ENCODE data around the gene GLT8D1. TPM values are rescaled to one million over a fixed set of nuclear protein-coding genes. Genes with fewer than 3 reads are reported as not detected.
"Not testable (repeated sequence)": the region's sequence is repeated elsewhere in the genome, so short reads cannot be mapped to it uniquely, and the experiment has no call there.

The GLT8D1 gene
- polyA plus RNA-seq (2012; ENCODE audit: insufficient read depth, insufficient read length), result 56.1 TPM

DNA sequence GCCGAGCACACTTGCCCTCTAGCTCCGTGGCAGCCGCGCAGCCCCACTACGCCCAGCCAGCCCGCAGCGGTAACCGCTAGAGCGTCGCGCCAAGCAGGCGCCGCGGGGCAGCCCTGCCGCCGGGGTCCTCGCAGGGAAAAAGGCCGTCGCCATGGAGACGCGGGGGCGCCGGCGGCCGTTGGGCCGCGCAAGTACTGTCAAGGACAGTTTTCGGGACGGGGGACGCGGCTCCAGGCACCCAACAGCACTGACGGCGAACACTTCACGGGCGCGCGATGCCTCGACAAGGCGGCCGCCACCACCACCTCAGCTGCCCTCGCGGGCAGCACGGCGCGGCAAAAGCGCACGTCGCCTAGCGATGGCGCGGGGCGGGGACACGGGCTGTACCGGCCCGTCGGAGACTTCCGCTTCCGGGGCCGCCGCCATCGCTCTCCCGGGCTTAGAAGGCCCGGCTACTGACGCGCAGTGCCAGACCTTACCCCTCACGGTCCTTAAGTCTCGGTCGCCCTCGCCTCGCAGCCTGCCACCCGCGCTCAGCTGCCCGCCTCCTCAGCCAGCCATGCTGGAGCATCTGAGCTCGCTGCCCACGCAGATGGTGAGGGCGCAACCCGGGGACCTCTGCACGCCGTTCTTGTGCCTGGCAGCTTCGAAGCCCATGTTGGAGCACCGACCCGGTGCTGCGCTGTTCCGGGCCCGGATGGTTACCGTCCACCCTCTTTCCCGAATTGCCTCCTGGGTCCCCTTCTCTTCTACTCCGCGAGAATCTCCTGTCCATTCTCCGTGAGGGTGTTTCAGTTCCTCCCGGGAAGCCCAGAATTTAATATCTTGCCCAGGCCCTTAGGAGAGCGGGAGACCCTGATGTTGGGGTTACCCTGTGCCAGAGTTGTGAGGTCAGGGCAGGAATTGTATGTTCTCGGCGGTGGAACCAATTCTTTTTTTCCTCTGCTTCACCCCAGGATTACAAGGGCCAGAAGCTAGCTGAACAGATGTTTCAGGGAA, at the start of gene GLT8D1, which contains the start of gene SPCS1:
Gene GLT8D1 (minus strand): TSS at position 104 of the 999 bp plus-strand sequence. CDS start 5,331 bp downstream, outside the sequence.
Gene SPCS1 (plus strand): TSS at position 419 of the 999 bp plus-strand sequence. CDS start 141 bp downstream, at position 560.
- DNase-seq (ENCODE audit: low read depth, low spot score), result peak; percentile 75
- peak within 1 kb of the TSS; percentile 78 for H3K4me3 ChIP-seq (ENCODE audit: low read length)

DNA sequence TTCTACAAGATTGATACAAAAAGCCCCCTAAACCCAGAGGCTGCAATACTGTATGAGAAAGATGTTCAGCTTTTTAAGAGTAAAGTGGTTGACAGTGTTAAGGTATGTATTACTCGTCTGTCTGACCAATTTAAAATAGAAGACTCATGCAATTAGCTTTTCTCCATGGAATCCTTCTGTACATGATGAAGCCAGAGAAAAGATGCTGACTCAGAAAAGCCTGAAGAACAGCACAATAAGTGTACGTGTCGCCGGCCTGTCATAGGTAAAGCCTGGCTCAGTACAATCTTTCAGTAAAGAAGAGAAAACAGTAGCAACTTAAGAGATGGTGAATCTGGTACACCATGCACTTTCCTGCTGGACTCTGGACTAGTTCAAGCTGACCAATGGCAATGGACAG, 48.8 kb upstream of the GLT8D1 start:
- H3K4me3 ChIP-seq (ENCODE audit: low read length), result no peak overlapping the region
- DNase-seq (ENCODE audit: low read depth, low spot score), result no peak

GRCh38 chr3:52752045-52752660, 46.6 kb upstream of the GLT8D1 start:
- no peak overlapping the region for H3K4me3 ChIP-seq (ENCODE audit: low read length)

DNA sequence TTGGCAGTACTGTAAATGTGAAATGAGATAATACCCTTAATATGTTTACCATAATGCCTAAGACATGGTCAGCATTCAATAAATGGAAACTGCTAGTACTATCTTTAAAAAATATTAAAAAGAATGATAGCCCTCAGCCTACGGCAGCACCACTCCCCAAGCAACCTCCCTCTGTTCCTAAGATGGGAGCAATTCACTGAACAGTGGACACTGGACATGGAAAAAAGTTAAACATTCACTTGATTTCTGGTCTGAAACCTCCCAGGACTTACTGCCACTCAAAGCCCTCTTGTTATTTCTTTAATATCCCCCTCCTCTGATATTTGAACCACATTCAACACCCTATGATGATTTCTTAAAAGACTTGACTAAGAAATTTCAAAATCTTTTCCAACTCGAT, 38.1 kb upstream of the GLT8D1 start:
- DNase-seq (ENCODE audit: low read depth, low spot score), result no peak
- H3K4me3 ChIP-seq (ENCODE audit: low read length), result no peak overlapping the region

More at GRCh38 chr3:52752045-52752660, 46.6 kb upstream of the GLT8D1 start:
- DNase-seq (ENCODE audit: low read depth, low spot score), result no peak

DNA sequence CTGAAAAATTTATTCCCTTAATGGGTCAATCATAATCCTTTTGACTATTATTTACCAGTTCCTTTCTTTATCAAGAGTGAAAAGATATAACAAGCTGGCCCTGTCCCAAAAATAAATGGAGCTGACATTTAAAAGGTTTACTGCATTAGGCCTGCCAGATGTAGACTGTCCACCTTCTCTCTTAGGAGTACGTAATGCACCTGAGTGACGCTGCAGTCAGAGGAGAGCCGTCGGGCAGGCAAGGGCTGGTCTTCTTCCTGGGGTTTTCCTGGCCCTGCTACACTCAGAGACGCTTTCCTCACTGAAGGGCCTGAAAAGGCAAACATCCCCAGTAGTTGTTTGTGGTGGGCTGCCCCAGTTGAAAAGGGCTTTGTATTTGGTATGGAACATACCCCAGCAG, 37.6 kb upstream of the GLT8D1 start:
- no peak overlapping the region for H3K4me3 ChIP-seq (ENCODE audit: low read length)
- no peak for DNase-seq (ENCODE audit: low read depth, low spot score)

- H3K4me3 ChIP-seq (ENCODE audit: low read length), result no peak overlapping the region
- peak; percentile 43 for DNase-seq (ENCODE audit: low read depth, low spot score)
These were observed 36.9 kb upstream of the GLT8D1 start for GRCh38 chr3:52742418-52743041.

GRCh38 chr3:52739730-52740129, 34.1 kb upstream of the GLT8D1 start:
- no peak overlapping the region for H3K4me3 ChIP-seq (ENCODE audit: low read length)
- no peak for DNase-seq (ENCODE audit: low read depth, low spot score)

DNA sequence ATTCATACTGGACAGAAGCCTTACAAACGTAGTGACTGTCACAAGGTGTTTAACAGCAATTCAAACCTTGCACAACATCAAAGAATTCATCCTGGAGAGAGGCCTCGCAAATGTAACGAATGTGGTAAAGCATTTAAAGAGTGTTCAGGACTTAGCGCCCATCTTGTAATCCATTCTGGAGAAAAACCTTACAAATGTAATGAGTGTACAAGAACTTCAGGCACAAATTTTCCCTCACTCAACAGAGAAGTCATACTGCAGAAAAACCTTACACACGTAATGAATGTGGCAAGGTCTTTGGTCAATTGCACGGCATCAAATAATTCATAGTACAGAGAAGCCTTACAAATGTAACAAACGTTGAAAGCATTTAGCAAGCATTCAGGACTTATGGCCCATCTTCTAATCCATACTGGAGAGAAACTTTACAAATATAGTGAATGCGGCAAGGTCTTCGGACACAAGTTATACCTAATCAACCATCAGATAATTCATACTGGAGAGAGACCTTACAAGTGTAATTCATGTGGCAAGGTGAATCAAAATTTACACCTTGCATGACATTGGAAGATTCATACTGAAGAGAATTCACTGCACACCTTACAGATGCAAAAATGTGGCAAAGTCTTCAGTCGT, 27.8 kb upstream of the GLT8D1 start:
- no peak for DNase-seq (ENCODE audit: low read depth, low spot score)
- no peak overlapping the region for H3K4me3 ChIP-seq (ENCODE audit: low read length)

DNA sequence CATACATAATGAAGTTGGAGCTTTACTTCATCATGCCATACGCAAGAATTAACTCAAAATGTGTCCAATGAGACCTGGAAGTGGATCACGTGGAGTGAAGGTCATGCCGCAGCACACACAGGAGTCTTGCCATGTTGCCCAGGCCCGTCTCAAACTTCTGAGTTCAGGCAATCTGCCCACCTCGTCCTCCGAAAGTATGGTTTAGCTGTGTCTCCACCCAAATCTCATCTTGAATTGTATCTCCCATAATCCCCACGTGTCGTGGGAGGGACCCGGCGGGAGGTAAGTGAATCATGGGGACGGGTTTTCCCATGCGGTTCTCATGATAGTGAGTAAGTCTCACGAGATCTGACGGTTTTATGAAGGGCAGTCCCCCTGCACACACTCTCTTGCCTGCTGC, 26.0 kb upstream of the GLT8D1 start:
- no peak overlapping the region for H3K4me3 ChIP-seq (ENCODE audit: low read length)
- no peak for DNase-seq (ENCODE audit: low read depth, low spot score)

- no peak for DNase-seq (ENCODE audit: low read depth, low spot score)
- H3K4me3 ChIP-seq (ENCODE audit: low read length), result no peak overlapping the region
These were observed 25.1 kb upstream of the GLT8D1 start for GRCh38 chr3:52730681-52731080.

- not testable (repeated sequence) for H3K4me3 ChIP-seq (ENCODE audit: low read length)
- DNase-seq (ENCODE audit: low read depth, low spot score), result peak; percentile 24
These were observed 23.2 kb upstream of the GLT8D1 start for GRCh38 chr3:52728753-52729152.

GRCh38 chr3:52724511-52724910, 18.9 kb upstream of the GLT8D1 start:
- no peak for DNase-seq (ENCODE audit: low read depth, low spot score)
- no peak overlapping the region for H3K4me3 ChIP-seq (ENCODE audit: low read length)

DNA sequence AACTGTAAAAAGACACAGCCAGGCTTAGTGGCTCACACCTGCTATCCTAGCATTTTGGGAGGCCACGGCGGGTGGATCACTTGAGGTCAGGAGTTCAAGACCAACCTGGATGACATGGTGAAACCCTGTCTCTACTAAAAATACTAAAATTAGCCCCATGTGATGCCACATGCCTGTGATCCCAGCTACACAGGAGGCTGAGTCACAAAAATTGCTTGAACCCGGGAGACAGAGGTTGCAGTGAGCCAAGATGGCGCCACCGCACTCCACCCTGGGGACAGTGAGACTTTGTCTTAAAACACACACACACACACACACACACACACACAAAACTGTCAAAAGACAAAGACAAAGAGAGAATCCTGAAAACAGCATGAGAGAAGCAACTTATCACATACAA, 18.3 kb upstream of the GLT8D1 start:
- H3K4me3 ChIP-seq (ENCODE audit: low read length), result no peak overlapping the region
- no peak for DNase-seq (ENCODE audit: low read depth, low spot score)

DNA sequence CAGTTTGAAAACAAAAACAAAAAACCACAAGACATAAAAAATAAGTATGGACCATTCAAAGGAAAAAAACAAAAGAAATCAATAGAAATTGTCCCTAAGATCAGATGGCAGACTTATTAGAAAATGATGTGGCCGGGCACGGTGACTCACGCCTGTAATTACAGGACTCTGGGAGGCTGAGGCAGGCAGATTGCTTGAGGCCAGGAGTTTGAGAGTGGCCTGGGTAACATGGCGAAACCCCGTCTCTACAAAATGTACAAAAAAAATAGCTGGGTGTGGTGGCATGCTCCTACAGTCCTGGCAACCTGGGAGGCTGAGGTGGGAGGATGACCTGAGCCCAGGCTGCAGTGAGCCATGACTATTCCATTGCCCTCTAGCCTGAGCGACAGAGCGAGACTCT, 16.9 kb upstream of the GLT8D1 start:
- DNase-seq (ENCODE audit: low read depth, low spot score), result no peak
- H3K4me3 ChIP-seq (ENCODE audit: low read length), result no peak overlapping the region

GRCh38 chr3:52721730-52722008, 16.1 kb upstream of the GLT8D1 start:
- DNase-seq (ENCODE audit: low read depth, low spot score), result no peak
- no peak overlapping the region for H3K4me3 ChIP-seq (ENCODE audit: low read length)

- peak; percentile 99 for DNase-seq (ENCODE audit: low read depth, low spot score)
- no peak overlapping the region for H3K4me3 ChIP-seq (ENCODE audit: low read length)
These were observed 15.6 kb upstream of the GLT8D1 start for GRCh38 chr3:52721002-52721729.

DNA sequence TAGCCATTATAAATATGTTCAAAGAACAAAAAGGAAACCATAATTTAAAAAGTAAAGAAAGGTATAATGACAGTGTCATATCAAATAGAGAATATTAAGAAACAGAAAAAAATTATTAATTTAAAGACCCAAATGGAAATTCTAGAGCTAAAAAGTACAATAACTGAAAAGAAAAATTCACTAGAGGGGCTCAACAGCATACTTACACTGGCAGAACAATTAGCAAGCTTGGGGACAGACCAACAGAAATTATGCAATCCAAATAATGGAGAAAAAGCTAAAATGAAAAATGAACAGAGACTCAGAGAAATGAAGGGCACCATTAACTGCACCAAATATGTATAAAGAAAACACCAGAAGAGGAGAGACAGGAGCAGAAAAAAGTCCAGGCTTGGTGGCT, 14.0 kb upstream of the GLT8D1 start:
- no peak for DNase-seq (ENCODE audit: low read depth, low spot score)
- H3K4me3 ChIP-seq (ENCODE audit: low read length), result no peak overlapping the region

DNA sequence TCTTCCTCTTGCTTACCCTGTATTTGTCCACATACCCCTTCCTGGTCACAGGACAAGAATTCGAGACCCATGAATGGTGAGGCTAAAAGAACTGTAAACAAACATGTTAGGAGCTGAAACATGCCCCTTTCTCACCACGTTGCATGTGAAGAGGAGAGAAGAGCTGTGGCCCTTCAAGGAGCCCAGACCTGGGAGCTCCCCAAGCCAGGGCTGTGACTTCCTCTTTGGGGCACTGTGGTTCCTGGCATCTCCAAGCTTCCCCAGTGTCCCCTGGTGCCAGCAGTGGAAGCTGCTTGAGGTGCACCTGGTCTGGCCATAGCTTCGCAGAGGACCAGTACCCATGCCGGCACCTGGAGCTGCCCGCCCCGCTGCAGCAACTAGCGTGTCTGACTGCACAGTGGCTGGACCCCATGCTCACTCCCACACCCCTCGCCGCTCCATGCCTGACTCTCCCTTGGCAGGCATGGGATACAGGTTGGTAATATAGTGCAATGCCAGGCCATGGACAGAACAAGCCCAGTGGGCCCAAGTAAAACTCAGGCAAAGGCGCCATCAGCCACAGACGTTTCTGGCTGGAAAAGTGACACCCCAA, 10.2 kb upstream of the GLT8D1 start:
- no peak for DNase-seq (ENCODE audit: low read depth, low spot score)

More for the DNA sequence above, 10.2 kb upstream of the GLT8D1 start:
- no peak overlapping the region for H3K4me3 ChIP-seq (ENCODE audit: low read length)

All from Jurkat, Clone E6-1 (cell line).